Measurements from ENCODE around the gene WASF1.
A peak's percentile ranks its signal among the peaks of the same experiment; 100 is the strongest.

The WASF1 gene

GRCh38 chr6:110196874-110197273 is 17.4 kb upstream of the WASF1 start:
- H3K27ac ChIP-seq (ENCODE audit: insufficient read depth, low read depth, low read length, poor library complexity, severe bottlenecking) = no peak overlapping the region
- 97 to 100% methylated on average over 1 of the region's 1 CpG for WGBS, 2 experiments

GRCh38 chr6:110195639-110196038 is 16.2 kb upstream of the WASF1 start:
- WGBS, 2 experiments = 93 to 97% methylated on average over 4 of the region's 4 CpGs
- H3K4me1 ChIP-seq (ENCODE audit: control insufficient read depth, insufficient read depth, low read length) = no peaks in the 10 kb centered on the region
- no peak overlapping the region for H3K27ac ChIP-seq (ENCODE audit: insufficient read depth, low read depth, low read length, poor library complexity, severe bottlenecking)
- no peaks in the 10 kb centered on the region for H3K27me3 ChIP-seq (ENCODE audit: control insufficient read depth, insufficient read depth, low read length, poor library complexity, severe bottlenecking)
- no peaks in the 10 kb centered on the region for H3K9me3 ChIP-seq (ENCODE audit: control insufficient read depth, low read length)
- H3K36me3 ChIP-seq (ENCODE audit: control insufficient read depth, insufficient read depth, low read length) = no peaks in the 10 kb centered on the region
- H3K4me3 ChIP-seq (ENCODE audit: insufficient read depth, low read depth, low read length) = no peak overlapping the region

More at GRCh38 chr6:110196874-110197273, 17.4 kb upstream of the WASF1 start:
- no peaks in the 10 kb centered on the region for H3K27me3 ChIP-seq (ENCODE audit: control insufficient read depth, insufficient read depth, low read length, poor library complexity, severe bottlenecking)
- no peaks in the 10 kb centered on the region for H3K9me3 ChIP-seq (ENCODE audit: control insufficient read depth, low read length)
- no peak overlapping the region for H3K4me3 ChIP-seq (ENCODE audit: insufficient read depth, low read depth, low read length)
- no peaks in the 10 kb centered on the region for H3K4me1 ChIP-seq (ENCODE audit: control insufficient read depth, insufficient read depth, low read length)
- no peaks in the 10 kb centered on the region for H3K36me3 ChIP-seq (ENCODE audit: control insufficient read depth, insufficient read depth, low read length)

GRCh38 chr6:110191477-110191876 is 12.0 kb upstream of the WASF1 start:
- no peak overlapping the region for H3K27ac ChIP-seq (ENCODE audit: insufficient read depth, low read depth, low read length, poor library complexity, severe bottlenecking)
- no peaks in the 10 kb centered on the region for H3K4me1 ChIP-seq (ENCODE audit: control insufficient read depth, insufficient read depth, low read length)
- WGBS, 2 experiments = 86 to 96% methylated on average over 1 to 2 of the region's 2 CpGs
- H3K36me3 ChIP-seq (ENCODE audit: control insufficient read depth, insufficient read depth, low read length) = no peaks in the 10 kb centered on the region
- H3K9me3 ChIP-seq (ENCODE audit: control insufficient read depth, low read length) = no peaks in the 10 kb centered on the region
- H3K4me3 ChIP-seq (ENCODE audit: insufficient read depth, low read depth, low read length) = no peak overlapping the region
- H3K27me3 ChIP-seq (ENCODE audit: control insufficient read depth, insufficient read depth, low read length, poor library complexity, severe bottlenecking) = no peaks in the 10 kb centered on the region

- Histone ChIP-seq H3K4me3 (ENCODE audit: insufficient read depth, low read depth, low read length) (no peak overlapping the region), H3K36me3 (ENCODE audit: control insufficient read depth, insufficient read depth, low read length) (no peaks in the 10 kb centered on the region), H3K9me3 (ENCODE audit: control insufficient read depth, low read length) (no peaks in the 10 kb centered on the region), H3K27me3 (ENCODE audit: control insufficient read depth, insufficient read depth, low read length, poor library complexity, severe bottlenecking) (no peaks in the 10 kb centered on the region), H3K4me1 (ENCODE audit: control insufficient read depth, insufficient read depth, low read length) (no peaks in the 10 kb centered on the region), H3K27ac (ENCODE audit: insufficient read depth, low read depth, low read length, poor library complexity, severe bottlenecking) (no peak overlapping the region)
- 88 to 94% methylated on average over 5 of the region's 6 CpGs for WGBS, 2 experiments
These were observed 11.3 kb upstream of the WASF1 start for GRCh38 chr6:110190726-110191125.

GRCh38 chr6:110188791-110189190 is 9.3 kb upstream of the WASF1 start:
- Histone ChIP-seq H3K4me3 (ENCODE audit: insufficient read depth, low read depth, low read length) (no peak overlapping the region), H3K27ac (ENCODE audit: insufficient read depth, low read depth, low read length, poor library complexity, severe bottlenecking) (no peak overlapping the region), H3K27me3 (ENCODE audit: control insufficient read depth, insufficient read depth, low read length, poor library complexity, severe bottlenecking) (no peaks in the 10 kb centered on the region), H3K9me3 (ENCODE audit: control insufficient read depth, low read length) (no peaks in the 10 kb centered on the region), H3K36me3 (ENCODE audit: control insufficient read depth, insufficient read depth, low read length) (no peaks in the 10 kb centered on the region), H3K4me1 (ENCODE audit: control insufficient read depth, insufficient read depth, low read length) (no peaks in the 10 kb centered on the region)

- no peak overlapping the region for H3K4me3 ChIP-seq (ENCODE audit: insufficient read depth, low read depth, low read length)
- no peaks in the 10 kb centered on the region for H3K27me3 ChIP-seq (ENCODE audit: control insufficient read depth, insufficient read depth, low read length, poor library complexity, severe bottlenecking)
- H3K4me1 ChIP-seq (ENCODE audit: control insufficient read depth, insufficient read depth, low read length) = peaks cover 9% of the 10 kb centered on the region
- no peaks in the 10 kb centered on the region for H3K9me3 ChIP-seq (ENCODE audit: control insufficient read depth, low read length)
- WGBS, 2 experiments = 91 to 98% methylated on average over 3 of the region's 3 CpGs
- no peaks in the 10 kb centered on the region for H3K36me3 ChIP-seq (ENCODE audit: control insufficient read depth, insufficient read depth, low read length)
- H3K27ac ChIP-seq (ENCODE audit: insufficient read depth, low read depth, low read length, poor library complexity, severe bottlenecking) = no peak overlapping the region
These were observed 6.4 kb upstream of the WASF1 start for GRCh38 chr6:110185879-110186278.

- Histone ChIP-seq H3K36me3 (ENCODE audit: control insufficient read depth, insufficient read depth, low read length) (no peaks in the 10 kb centered on the region), H3K4me1 (ENCODE audit: control insufficient read depth, insufficient read depth, low read length) (peaks cover 9% of the 10 kb centered on the region), H3K9me3 (ENCODE audit: control insufficient read depth, low read length) (no peaks in the 10 kb centered on the region), H3K27me3 (ENCODE audit: control insufficient read depth, insufficient read depth, low read length, poor library complexity, severe bottlenecking) (no peaks in the 10 kb centered on the region), H3K4me3 (ENCODE audit: insufficient read depth, low read depth, low read length) (no peak overlapping the region), H3K27ac (ENCODE audit: insufficient read depth, low read depth, low read length, poor library complexity, severe bottlenecking) (no peak overlapping the region)
- 94 to 95% methylated on average over 5 of the region's 5 CpGs for WGBS, 2 experiments
These were observed 3.9 kb upstream of the WASF1 start for GRCh38 chr6:110183292-110183885.

GRCh38 chr6:110181131-110182030 is 1.9 kb upstream of the WASF1 start:
- Histone ChIP-seq H3K36me3 (ENCODE audit: control insufficient read depth, insufficient read depth, low read length) (no peaks in the 10 kb centered on the region), H3K9me3 (ENCODE audit: control insufficient read depth, low read length) (no peaks in the 10 kb centered on the region), H3K27ac (ENCODE audit: insufficient read depth, low read depth, low read length, poor library complexity, severe bottlenecking) (no peak overlapping the region), H3K4me1 (ENCODE audit: control insufficient read depth, insufficient read depth, low read length) (peaks cover 9% of the 10 kb centered on the region), H3K27me3 (ENCODE audit: control insufficient read depth, insufficient read depth, low read length, poor library complexity, severe bottlenecking) (no peaks in the 10 kb centered on the region), H3K4me3 (ENCODE audit: insufficient read depth, low read depth, low read length) (peak overlapping the region; percentile 96)
- 72 to 77% methylated on average over 6 of the region's 6 CpGs for WGBS, 2 experiments

- H3K27me3 ChIP-seq (ENCODE audit: control insufficient read depth, insufficient read depth, low read length, poor library complexity, severe bottlenecking) = no peaks in the 10 kb centered on the region
- peak within 1 kb of the TSS; percentile 91 for H3K27ac ChIP-seq (ENCODE audit: insufficient read depth, low read depth, low read length, poor library complexity, severe bottlenecking)
- H3K36me3 ChIP-seq (ENCODE audit: control insufficient read depth, insufficient read depth, low read length) = no peaks in the 10 kb centered on the region
- peak within 1 kb of the TSS; percentile 96 for H3K4me3 ChIP-seq (ENCODE audit: insufficient read depth, low read depth, low read length)
- H3K4me1 ChIP-seq (ENCODE audit: control insufficient read depth, insufficient read depth, low read length) = peaks cover 9% of the 10 kb centered on the region
- WGBS, 2 experiments = 1% methylated on average over 27 of the region's 28 CpGs
- no peaks in the 10 kb centered on the region for H3K9me3 ChIP-seq (ENCODE audit: control insufficient read depth, low read length)
These were observed 948 bp upstream of the WASF1 start, which contains the start of gene CDC40 for GRCh38 chr6:110180228-110181008. TSS of gene CDC40 (plus strand) at chr6:110180427. CDS start at chr6:110180445, 18 bp downstream.

All from ectodermal cell (in vitro differentiated cells).